ENCODE data around the gene SLC26A4. TPM values are rescaled to one million over a fixed set of nuclear protein-coding genes. Genes with fewer than 3 reads are reported as not detected.

SLC26A4 gene
- total and polyA plus RNA-seq, 9 of the 15 experiments (the other 6 are each of a cell fraction or from before 2014, with no cell fraction given): 0.09 to 1.2 (median 0.33) TPM

GRCh38 chr7:107659666-107660065 is 962 bp upstream of the SLC26A4 start (continued):
- TF ChIP-seq, protein P1, sequence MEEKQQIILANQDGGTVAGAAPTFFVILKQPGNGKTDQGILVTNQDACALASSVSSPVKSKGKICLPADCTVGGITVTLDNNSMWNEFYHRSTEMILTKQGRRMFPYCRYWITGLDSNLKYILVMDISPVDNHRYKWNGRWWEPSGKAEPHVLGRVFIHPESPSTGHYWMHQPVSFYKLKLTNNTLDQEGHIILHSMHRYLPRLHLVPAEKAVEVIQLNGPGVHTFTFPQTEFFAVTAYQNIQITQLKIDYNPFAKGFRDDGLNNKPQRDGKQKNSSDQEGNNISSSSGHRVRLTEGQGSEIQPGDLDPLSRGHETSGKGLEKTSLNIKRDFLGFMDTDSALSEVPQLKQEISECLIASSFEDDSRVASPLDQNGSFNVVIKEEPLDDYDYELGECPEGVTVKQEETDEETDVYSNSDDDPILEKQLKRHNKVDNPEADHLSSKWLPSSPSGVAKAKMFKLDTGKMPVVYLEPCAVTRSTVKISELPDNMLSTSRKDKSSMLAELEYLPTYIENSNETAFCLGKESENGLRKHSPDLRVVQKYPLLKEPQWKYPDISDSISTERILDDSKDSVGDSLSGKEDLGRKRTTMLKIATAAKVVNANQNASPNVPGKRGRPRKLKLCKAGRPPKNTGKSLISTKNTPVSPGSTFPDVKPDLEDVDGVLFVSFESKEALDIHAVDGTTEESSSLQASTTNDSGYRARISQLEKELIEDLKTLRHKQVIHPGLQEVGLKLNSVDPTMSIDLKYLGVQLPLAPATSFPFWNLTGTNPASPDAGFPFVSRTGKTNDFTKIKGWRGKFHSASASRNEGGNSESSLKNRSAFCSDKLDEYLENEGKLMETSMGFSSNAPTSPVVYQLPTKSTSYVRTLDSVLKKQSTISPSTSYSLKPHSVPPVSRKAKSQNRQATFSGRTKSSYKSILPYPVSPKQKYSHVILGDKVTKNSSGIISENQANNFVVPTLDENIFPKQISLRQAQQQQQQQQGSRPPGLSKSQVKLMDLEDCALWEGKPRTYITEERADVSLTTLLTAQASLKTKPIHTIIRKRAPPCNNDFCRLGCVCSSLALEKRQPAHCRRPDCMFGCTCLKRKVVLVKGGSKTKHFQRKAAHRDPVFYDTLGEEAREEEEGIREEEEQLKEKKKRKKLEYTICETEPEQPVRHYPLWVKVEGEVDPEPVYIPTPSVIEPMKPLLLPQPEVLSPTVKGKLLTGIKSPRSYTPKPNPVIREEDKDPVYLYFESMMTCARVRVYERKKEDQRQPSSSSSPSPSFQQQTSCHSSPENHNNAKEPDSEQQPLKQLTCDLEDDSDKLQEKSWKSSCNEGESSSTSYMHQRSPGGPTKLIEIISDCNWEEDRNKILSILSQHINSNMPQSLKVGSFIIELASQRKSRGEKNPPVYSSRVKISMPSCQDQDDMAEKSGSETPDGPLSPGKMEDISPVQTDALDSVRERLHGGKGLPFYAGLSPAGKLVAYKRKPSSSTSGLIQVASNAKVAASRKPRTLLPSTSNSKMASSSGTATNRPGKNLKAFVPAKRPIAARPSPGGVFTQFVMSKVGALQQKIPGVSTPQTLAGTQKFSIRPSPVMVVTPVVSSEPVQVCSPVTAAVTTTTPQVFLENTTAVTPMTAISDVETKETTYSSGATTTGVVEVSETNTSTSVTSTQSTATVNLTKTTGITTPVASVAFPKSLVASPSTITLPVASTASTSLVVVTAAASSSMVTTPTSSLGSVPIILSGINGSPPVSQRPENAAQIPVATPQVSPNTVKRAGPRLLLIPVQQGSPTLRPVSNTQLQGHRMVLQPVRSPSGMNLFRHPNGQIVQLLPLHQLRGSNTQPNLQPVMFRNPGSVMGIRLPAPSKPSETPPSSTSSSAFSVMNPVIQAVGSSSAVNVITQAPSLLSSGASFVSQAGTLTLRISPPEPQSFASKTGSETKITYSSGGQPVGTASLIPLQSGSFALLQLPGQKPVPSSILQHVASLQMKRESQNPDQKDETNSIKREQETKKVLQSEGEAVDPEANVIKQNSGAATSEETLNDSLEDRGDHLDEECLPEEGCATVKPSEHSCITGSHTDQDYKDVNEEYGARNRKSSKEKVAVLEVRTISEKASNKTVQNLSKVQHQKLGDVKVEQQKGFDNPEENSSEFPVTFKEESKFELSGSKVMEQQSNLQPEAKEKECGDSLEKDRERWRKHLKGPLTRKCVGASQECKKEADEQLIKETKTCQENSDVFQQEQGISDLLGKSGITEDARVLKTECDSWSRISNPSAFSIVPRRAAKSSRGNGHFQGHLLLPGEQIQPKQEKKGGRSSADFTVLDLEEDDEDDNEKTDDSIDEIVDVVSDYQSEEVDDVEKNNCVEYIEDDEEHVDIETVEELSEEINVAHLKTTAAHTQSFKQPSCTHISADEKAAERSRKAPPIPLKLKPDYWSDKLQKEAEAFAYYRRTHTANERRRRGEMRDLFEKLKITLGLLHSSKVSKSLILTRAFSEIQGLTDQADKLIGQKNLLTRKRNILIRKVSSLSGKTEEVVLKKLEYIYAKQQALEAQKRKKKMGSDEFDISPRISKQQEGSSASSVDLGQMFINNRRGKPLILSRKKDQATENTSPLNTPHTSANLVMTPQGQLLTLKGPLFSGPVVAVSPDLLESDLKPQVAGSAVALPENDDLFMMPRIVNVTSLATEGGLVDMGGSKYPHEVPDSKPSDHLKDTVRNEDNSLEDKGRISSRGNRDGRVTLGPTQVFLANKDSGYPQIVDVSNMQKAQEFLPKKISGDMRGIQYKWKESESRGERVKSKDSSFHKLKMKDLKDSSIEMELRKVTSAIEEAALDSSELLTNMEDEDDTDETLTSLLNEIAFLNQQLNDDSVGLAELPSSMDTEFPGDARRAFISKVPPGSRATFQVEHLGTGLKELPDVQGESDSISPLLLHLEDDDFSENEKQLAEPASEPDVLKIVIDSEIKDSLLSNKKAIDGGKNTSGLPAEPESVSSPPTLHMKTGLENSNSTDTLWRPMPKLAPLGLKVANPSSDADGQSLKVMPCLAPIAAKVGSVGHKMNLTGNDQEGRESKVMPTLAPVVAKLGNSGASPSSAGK (IDR thresholded peaks at IDR 0.05): peak; percentile 99
- TF ChIP-seq FOS (IDR thresholded peaks at IDR 0.05; ENCODE audit: extremely low read depth, insufficient read length) (peak; percentile 11), EP400 (IDR thresholded peaks at IDR 0.05) (peak; percentile 67), TCF3 (CRISPR knock-in tag; IDR thresholded peaks at IDR 0.05) (peak; percentile 20; the same call in 1 of the 2 replicates), SP2 (IDR thresholded peaks at IDR 0.05; ENCODE audit: extremely low read depth, low read depth, low read length, poor library complexity, severe bottlenecking) (no peak), JUND (IDR thresholded peaks at IDR 0.05; ENCODE audit: borderline replicate concordance, low read depth, low read length) (peak; percentile 91), JUND (tag; IDR thresholded peaks at IDR 0.05; ENCODE audit: borderline replicate concordance, low read depth, low read length) (peak; percentile 89; the same call in 2 of the 3 replicates), TBL1XR1 (IDR thresholded peaks at IDR 0.05; ENCODE audit: low read length in 2 of 2) (0 out of 4 replicates have a peak, but pooled peaks of 1 of the 2 experiments have one; percentile 33), ELK3 (CRISPR knock-in tag; IDR thresholded peaks at IDR 0.05) (no peak), ZNF785 (CRISPR knock-in tag; IDR thresholded peaks at IDR 0.05) (no peak), NEUROD1 (IDR thresholded peaks at IDR 0.05; ENCODE audit: borderline replicate concordance, low read depth, low read length, partially characterized antibody) (no peak), ZNF512 (tag; IDR thresholded peaks at IDR 0.05) (no peak), DIDO1 (tag; IDR thresholded peaks at IDR 0.05; ENCODE audit: low read depth) (no peak)
- TF ChIP-seq, protein P2, sequence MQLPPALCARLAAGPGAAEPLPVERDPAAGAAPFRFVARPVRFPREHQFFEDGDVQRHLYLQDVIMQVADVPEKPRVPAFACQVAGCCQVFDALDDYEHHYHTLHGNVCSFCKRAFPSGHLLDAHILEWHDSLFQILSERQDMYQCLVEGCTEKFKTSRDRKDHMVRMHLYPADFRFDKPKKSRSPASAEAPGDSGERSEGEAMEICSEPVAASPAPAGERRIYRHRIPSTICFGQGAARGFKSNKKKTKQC (CRISPR knock-in tag; IDR thresholded peaks at IDR 0.05): 0 out of 2 replicates have a peak, but pooled peaks have one; percentile 46
